Left hindlimb (tissue), 1 donor: ENCODE measurements around the gene FHAD1.

Experiments
- DNase-seq: peaks from one replicate; pipeline ENCODE4 v3.0.0-alpha.2; 2018

FHAD1 gene

GRCh38 chr1:15249081-15249480, 2.1 kb downstream of the FHAD1 start:
- no peak for DNase-seq

GRCh38 chr1:15251857-15252835, 5.1 kb downstream of the FHAD1 start:
- DNase-seq, result no peak

- DNase-seq, result no peak
Measured at GRCh38 chr1:15254559-15254958, 7.5 kb downstream of the FHAD1 start.

- no peak for DNase-seq
Measured at GRCh38 chr1:15255582-15256149, 8.6 kb downstream of the FHAD1 start.

GRCh38 chr1:15256584-15256983, 9.6 kb downstream of the FHAD1 start:
- no peak for DNase-seq

DNA sequence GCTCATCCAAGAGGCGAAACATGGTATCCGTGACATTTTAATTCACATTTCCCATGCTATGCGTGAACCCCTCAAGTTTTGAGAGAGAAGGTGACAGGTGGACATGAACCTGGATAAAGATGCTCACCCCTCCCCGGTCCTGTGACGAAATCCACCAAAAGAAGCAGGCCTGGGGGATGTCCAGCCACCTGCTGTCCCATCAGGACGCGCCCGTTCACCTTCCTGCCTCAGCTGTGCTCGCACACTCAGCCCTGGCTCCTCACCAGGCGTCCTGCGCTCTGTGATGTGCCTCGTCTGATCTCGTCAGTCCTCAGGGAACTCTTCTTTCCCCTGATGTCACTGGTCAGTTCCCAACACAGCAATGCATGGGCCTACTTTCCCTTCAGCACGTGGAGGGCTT, 10.3 kb downstream of the FHAD1 start:
- no peak for DNase-seq

GRCh38 chr1:15258833-15259621, 12.0 kb downstream of the FHAD1 start:
- DNase-seq, result no peak

- DNase-seq, result no peak
Measured at GRCh38 chr1:15259622-15260007, 12.6 kb downstream of the FHAD1 start.

GRCh38 chr1:15260418-15261154, 13.6 kb downstream of the FHAD1 start:
- no peak for DNase-seq

- DNase-seq, result no peak
Measured at GRCh38 chr1:15261155-15262002, 14.4 kb downstream of the FHAD1 start.

DNA sequence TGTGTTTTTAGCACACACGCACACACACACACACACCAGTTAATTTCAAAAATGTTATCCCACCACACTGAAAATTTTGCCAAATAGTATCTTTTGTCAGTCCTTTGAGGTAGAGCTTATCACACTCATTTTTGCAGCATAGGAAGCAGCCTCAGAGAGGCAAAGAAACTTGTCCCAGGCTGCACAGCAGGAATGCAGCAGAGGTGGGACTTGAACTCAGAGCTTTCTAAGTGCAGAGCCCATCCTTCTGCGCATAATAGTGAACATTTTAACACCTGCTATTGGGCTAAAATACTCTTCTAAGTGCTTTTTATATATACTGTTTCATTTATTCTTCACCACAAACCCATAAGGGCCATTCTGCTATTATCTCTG, 15.0 kb downstream of the FHAD1 start:
- no peak for DNase-seq

- no peak for DNase-seq
Measured at GRCh38 chr1:15262706-15263105, 15.7 kb downstream of the FHAD1 start.

GRCh38 chr1:15264769-15265168, 17.7 kb downstream of the FHAD1 start:
- no peak for DNase-seq

DNA sequence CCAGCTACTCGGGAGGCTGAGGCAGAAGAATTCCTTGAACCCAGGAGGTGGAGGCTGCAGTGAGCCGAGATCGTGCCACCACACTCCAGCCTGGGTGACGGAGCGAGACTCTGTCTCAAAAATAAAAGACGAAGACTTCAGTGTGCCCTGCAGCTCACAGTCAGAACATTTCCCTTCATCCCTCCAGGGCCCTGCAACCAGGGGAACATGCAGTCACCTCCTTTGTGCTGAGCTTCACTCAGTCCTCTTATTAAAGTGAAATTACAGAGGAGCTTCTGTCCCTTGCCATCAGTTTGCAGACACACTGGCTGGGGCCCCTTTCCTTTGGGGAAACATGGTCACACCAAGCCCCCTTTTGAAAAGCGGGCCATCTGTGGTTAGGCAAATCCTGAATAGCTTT, 24.2 kb downstream of the FHAD1 start:
- DNase-seq, result no peak

DNA sequence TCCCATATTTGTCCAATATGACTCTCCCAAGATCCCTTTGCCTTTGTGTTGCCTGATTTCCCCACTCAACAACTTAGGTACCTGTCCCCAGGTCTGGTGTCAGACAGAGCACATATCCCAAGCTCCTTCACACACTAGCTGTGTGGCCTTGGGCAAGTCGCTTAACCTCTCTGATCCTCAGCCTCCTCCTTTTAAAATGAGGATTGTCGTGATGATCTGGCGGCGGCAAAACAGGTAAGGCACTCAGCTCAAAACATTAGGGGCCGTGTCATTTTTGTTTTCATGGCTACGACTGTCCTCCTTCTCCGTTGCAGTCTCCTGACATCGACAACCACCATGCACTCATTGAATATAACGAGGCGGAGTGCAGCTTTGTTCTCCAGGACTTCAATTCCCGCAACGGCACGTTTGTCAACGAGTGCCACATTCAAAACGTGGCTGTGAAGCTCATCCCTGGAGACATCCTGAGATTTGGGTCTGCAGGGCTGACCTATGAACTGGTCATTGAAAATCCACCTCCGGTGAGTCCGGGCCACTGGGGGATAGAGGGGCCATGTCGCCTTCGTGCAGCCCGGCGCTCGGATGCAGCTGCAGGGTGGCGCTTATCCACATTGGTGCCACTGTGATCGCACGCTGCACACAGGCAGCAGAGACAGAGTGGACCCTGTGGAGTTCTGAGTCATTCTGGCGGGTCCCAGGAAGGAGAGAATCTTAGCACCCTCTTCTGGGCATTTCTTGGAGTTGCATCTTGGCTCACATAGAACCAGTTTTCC, 25.2 kb downstream of the FHAD1 start:
- DNase-seq, result peak; percentile 63

GRCh38 chr1:15272782-15273127, 25.7 kb downstream of the FHAD1 start:
- no peak for DNase-seq

GRCh38 chr1:15273274-15273673, 26.3 kb downstream of the FHAD1 start:
- DNase-seq, result no peak

- no peak for DNase-seq
Measured at GRCh38 chr1:15275921-15276683, 29.1 kb downstream of the FHAD1 start.

DNA sequence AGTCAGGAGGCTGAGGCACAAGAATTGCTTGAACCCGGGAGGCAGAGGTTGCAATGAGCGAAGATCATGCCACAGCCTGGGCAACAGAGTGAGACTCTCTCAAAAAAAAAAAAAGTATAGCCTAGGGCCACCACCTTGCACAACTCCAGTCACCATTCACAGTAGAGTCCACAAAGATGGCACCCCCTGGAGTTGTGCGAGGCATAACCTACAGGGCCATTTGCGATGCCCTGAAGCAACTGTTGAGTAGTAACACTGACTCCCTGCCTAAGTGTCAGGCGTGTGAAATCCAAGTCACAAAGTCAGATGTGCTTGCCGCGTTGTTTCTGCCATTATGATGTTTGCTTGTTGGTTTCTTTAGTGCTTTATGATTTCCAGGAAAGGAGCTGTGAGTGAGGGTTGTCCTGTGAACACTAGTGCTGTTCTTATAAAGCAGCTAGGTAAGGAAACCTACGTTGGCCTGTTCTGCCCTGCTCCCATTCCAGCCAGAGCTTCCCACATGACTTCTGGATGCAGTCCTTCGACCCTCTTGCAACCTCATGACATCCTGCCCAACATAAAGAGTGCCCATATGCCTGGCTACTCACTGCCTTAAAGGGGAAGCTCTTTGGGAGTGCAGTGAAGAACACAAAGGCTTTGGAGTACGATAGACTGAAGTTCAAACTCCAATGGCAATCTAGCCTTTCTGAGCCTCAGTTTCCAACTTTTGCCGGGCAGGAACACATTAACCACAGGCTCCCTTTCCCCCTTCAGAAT, 29.8 kb downstream of the FHAD1 start:
- DNase-seq, result no peak

- DNase-seq, result no peak
Measured at GRCh38 chr1:15277447-15277838, 30.4 kb downstream of the FHAD1 start.
